Gastroesophageal sphincter (tissue), 3 donors: ENCODE data around the gene BCAS3.
A peak's percentile ranks its signal among the peaks of the same experiment; 100 is the strongest.

ENCODE experiments used
- CTCF ChIP-seq, 4 experiments: fragments of 200-600 bp in 2 of 4; fragments of 450-650 bp in 2 of 4; sonication (generic) in 1 of 4; IDR thresholded peaks; one replicate each; pipeline ENCODE4 v1.5.1; 2017 to 2019; ENCODE audit warnings: antibody characterized with exemption in 4 of 4, mild to moderate bottlenecking in 2 of 4, moderate library complexity in 2 of 4
- EP300 ChIP-seq: sonication (generic); formaldehyde crosslinking; IDR thresholded peaks from one replicate; pipeline ENCODE4 v1.6.1; 2017; ENCODE audit warnings: antibody characterized with exemption, mild to moderate bottlenecking
- POLR2A ChIP-seq, 2 donors: fragments of 450-650 bp; IDR thresholded peaks; one replicate each; pipeline ENCODE4 v1.6.1; 2017; ENCODE audit warnings: antibody characterized with exemption in 2 of 2, mild to moderate bottlenecking in 2 of 2, moderate library complexity in 1 of 2
- POLR2AphosphoS5 ChIP-seq: sonication (generic); formaldehyde crosslinking; IDR thresholded peaks from one replicate; pipeline ENCODE4 v1.6.1; 2017; ENCODE audit warnings: antibody characterized with exemption

- TF ChIP-seq CTCF (IDR thresholded peaks at IDR 0.05): no peak
- no peak for TF ChIP-seq POLR2A (IDR thresholded peaks at IDR 0.05)
- TF ChIP-seq POLR2AphosphoS5: peak; percentile 65
- TF ChIP-seq EP300: no peak
Observed at GRCh38 chr17:61338000-61338798, 660.5 kb downstream of the BCAS3 start.
